Hypothalamus (tissue), 51 donors: ENCODE results near the gene NNMT.

Source experiments
- DNase-seq, 51 donors: peaks; one replicate each; lab custom pipeline; 2025; lab: John Stamatoyannopoulos, UW

The NNMT gene

DNA sequence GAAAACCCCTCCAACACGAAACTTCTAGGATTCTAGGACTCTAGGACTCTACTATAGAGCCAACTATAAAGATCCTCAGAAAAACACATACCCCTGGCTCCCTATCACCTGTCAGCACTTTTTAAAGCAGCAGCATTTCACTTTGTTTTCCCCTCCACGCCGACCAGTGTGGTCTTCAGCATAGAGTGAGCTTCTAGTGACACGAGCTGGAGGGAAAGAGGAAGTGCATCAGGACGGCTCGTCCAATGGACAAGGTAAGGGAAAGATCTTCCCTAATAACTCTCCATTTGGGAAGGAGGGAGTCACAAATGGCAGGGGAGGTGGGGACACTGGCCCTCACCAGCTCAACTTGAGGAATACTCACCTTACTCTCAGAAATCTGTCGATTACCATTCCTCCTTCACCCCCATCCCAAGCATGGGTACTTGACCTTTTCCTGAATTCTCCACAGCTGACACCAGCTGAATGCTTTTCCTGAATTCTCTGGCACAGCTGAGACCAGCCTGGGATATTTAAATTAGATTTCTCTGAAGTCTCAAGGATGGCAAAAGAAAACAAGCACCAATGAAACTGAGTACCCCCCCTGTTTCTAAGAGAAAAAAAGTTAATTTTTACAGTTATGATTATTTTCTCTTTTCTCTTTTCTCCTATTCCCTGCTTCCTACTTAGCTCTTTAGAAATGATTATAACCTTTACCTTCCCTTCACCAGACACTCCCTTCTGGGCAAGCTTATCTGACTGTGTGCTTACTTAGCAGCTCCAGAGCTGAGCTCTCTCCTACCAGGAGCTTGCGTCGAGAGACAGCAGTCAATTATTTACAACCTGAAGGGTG, 33.3 kb upstream of the NNMT start:
- DNase-seq, result peak in 24 of 51 donors; percentile 8 to 51 (median 26)

DNA sequence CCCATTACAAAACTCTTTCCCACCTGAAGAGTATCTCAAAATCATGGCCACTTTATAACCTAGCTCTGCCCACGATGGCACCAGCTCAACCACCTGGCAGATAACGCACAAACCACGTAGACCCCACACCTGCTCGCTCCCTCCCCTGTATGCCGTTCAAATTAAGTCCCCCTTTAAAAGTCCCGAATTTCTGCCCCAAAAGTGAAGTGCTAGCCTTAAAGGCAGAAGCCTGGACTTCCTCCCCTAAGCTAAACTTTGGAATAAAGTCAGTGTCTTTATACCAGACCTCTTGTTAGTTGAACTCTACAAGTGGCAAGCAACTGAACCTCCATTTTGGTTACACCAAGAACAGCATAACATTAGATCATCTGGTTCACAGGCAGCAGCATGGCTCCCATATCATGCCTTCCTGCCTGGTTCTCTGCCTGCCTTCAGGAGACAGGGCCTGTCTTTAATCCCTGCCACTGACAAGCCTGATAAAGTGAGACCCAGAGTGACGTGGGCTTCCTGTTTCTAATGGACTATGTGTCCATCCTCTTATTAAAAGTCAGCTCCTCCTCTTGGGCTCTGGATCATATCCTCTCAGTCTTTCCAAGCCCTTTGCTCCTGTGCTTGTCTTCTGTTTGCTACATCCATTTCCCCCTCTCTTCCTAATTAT, 32.6 kb upstream of the NNMT start:
- no peak for DNase-seq

DNA sequence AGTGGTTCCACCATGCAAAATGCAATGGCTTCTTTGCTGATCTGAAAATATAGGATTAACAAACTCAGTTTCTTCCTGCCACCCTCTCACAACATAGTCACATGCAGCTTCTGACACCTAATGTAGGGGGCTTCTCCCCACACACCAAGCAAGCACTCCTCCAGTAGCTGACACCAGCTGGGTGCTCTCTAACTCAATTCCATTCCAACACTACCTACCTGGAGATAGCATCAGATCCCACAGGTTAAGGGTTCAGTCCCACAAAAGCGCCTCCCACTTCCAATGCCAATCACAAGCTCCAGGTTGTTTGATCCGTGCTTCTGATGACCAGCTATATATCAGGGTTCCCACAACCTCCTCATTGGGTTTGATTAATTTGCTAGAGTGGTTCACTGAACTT, 31.8 kb upstream of the NNMT start:
- DNase-seq, result no peak

DNA sequence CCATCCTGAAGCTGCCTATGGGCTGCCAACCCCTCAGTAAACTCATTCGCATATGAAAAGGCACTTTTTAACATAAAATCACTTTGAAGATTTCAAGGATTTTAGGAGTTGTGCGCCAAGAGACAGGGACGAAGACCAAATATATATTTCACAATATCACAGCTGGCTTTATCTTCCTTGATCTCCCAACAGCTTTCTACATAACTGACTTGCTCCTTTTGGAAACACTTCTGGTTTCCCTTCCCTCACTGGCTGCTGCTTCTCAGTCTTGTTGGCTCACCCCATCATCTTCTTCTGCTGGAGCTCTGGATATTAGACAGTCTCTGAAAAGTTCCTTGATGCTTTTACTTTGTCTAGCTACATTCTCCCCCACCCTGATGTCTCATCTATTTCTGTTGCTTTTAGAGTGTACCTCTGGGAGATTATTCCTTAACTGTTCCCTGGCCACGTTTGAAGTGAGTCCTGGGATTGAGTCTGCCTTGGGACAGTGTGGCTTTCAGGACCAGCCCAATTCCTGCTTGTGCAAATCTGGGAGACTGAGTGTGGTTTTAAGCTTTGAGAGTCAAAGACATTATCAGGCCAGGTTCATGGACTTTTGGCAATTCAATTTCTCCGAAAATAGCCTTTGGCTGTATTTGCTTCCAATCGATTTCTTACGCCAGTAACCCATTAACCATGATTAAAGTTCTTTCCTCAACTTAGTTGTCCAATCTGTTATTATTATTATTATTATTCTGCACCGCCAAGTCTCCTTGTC, 30.9 kb upstream of the NNMT start:
- no peak for DNase-seq

DNA sequence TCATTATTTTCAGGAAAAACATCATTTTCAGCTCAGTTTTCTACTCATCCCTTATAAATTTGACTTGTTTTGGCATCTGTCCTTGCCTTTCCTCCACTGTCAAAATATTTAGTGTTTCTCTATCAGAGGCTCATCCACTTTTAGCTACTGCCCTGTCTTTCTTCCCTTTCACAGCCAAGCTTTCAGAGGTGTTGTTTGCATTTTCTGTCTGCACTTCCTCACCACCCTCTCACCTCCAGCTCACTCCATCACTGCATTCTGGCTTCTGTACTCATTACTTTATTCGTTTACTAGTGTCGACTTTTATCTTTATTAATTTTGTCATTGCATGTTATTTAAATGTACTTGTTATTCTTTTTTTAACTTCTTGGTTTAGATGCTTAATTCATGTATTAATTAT, 26.7 kb upstream of the NNMT start:
- no peak for DNase-seq

DNA sequence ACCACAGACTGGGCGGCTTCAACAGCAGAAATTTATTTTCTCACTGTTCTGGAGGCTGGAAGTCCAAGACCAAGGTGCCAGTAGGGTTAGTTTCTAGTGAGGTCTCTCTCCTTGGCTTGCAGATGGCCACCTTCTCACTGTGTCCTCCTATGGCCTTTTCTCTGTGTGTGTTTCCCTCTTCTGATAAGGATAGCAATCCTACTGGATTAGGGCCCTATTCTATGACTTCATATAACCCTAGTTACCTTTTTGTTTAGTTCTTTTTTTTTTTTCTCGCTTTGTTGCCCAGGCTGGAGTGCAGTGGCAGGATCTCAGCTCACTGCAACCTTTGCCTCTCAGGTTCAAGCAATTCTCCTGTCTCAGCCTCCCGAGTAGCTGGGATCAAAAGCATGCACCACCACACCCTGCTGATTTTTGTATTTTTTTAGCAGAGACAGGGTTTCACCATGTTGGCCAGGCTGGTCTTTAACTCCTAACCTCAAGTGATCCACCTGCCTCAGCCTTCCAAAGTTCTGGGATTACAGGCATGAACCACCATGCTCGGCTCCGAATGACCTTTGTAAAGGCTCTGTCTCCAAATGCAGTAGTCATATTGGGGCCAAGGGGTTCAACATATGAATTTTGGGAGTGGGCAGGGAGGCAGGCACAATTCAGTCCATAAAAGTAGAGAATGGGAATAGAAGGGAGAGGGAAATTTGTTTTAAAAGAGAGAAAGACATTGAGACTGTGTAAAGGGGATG, 25.5 kb upstream of the NNMT start:
- DNase-seq, result no peak

DNA sequence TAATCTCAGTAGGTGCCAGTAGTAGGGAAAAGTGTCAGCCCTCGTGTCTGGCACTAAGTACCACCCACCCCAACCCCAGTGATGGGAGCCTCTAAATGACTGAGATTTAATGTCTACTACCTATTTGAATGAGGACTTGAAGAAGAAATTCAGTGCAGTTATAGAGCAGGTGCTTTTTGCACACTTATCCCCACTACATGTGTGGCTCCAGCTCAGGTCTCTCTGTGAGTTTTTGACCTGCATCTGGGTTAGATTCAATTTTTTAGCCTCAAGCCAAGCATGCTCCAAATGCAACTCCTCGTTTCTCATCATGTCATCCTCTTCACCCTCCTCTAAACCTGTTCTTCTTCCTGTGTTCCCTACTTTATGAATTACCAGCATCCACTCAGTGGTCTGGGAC, 24.9 kb upstream of the NNMT start:
- DNase-seq, result no peak

DNA sequence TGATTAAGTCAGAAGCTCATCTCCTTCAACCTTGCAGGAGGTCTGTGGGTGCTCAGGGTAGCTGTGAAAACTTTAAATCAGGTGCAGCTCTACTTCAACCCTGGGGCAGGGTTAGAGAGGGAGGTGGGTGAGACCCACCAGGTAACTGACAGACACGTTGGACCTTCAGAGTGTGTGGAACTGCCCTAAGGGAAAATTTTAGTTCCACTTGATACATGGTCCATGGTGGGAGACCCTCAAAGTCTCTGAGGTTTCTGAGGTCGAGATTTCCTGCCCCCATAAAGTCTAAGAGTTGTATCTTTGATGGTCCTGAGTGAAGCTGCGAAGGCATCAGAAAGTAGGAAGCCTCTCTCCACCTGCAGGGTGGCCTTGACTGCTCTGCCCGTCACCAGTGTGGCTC, 23.9 kb upstream of the NNMT start:
- no peak for DNase-seq

DNA sequence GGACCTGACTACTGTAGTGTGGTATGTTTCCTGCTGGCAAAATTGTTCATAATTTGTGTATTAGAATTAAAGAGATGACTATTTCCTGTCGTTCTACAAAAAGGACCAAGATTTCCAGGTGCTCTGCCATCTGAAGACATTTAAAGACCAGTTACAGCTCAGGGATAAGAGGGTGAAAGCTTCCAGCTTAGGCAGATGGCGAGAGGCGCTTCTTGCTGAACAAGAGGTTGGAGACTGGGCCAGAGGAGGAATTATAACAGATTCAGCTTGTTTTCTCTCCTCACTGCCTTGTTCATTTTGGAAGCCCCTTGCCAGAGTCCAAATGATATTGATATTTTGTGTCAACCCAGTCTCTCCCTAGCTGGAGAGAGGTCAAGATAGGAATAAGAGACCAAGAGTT, 23.1 kb upstream of the NNMT start:
- no peak for DNase-seq

DNA sequence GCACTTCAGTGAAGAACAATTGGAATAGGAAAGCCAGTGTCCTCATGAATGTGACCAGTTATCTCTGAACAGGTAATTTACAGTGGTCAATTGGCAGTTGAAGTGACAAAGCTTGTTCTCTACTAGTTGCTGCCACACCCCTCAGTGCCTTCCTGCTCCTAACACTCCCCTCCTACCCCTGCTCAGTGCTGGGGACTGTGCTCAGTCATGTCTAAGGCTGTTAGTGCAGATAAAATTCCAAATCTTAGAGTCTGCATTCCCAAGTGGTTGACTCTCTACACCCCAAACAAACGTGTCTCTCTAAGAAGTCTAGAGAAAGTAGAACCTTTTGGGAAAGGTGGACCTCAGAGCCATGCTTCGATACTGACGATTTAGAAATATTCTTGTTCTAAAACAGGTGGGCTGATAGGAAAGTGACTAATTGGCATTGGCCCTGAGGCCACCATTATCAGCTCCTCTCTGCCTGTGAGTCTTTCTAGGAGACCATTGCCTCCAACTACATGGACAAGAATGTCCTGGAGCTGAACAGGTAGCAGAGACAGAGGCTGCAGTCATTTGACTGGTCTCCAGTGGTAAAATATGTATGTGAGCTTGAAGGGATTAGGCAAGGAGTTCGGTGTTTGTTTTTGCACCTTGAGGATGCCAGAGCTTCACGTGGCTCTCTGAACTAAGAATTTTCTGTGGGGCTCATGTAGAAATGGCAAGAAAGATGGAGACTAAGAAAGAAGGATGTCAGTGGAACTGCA, 22.1 kb upstream of the NNMT start:
- DNase-seq, result no peak

DNA sequence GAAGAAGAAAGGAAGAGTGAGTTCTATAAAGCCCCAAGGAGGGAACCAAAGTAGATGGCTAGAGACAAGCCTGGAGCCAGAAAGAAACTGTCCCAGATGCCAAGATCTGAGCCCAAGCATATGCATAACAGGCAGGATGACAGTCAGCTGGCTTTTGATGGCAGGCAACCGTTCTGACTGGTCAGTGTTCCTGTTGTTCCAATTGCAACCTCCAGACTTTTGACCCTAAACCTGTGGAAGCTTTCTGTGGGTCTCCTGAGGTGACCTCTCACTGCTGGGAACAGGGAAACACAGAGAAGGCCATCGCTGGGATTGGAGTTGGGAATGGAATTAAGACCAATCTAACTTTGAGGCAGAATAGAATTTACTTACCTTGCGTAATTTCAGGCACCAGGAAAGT, 21.6 kb upstream of the NNMT start:
- DNase-seq, result no peak

DNA sequence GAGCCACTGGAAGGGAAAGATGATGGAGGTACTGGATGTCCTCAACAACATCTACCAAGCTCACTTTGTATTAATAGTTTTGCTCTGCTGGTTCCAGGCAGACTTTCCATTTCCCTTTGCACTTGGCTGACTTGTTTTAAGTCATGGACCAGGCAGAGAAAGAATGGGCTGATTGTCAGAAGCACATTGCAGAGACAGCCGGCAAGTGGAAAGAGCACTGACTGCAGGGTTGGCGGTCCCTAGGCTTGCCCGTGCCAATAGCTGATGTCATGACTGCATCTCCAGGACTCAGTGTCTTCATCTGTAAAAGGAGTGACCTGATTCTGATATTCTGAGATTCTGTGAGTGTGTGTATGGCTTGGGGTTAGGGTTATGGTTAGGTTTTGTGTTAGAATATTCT, 20.9 kb upstream of the NNMT start:
- DNase-seq, result peak in 14 of 51 donors; percentile 10 to 57 (median 26)

DNA sequence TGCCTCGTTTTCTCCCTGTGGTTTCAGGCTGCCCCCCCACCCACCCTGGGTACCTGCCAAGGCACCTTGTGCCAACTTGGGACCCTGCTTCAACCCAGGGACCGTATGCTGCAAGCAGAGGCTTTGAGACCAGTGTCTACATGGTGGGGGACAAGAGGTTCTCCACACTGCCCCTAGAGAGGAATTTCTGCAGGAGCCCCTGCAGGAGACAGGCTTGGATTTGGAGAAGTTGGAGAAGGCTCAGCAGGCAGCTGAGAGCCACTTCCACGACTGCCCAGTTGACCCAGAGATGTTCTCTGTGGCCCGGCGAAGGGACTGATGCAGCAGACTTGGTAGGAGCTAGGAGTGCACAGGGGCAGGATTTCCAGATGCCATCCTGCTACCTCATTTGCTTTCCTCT, 20.1 kb upstream of the NNMT start:
- DNase-seq, result no peak

DNA sequence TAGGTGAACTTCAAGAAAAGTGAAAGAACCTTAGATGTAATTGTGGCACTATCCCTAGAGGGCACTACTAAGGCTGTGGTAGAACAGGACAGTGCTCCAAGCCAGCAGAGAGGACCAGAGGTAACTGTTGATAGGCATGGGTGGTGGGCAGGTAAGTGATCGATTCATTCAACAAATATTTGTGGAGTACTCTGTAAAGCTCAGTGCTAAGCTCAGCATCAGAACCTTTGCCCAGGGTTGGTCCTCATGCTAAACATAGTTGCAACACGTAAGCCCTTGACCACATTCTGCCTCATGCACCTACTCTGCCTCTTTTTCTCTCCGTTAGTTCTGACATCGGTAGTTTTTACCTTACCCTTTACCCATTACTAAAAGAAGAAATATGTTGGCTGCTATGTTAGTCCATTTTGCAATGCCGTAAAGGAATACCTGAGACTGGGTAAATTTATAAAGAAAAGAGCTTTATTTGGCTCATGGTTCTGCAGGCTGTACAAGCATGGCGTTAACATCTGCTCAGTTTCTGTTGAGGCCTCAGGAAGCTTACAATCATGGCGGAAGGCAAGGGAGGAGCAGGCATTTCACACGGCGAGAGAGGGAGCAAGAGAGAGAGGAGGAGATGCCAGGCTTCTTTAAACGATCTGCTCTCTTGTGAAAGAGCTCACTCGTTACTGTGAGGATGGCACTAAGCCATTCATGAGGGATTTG, 18.4 kb upstream of the NNMT start:
- DNase-seq, result no peak

DNA sequence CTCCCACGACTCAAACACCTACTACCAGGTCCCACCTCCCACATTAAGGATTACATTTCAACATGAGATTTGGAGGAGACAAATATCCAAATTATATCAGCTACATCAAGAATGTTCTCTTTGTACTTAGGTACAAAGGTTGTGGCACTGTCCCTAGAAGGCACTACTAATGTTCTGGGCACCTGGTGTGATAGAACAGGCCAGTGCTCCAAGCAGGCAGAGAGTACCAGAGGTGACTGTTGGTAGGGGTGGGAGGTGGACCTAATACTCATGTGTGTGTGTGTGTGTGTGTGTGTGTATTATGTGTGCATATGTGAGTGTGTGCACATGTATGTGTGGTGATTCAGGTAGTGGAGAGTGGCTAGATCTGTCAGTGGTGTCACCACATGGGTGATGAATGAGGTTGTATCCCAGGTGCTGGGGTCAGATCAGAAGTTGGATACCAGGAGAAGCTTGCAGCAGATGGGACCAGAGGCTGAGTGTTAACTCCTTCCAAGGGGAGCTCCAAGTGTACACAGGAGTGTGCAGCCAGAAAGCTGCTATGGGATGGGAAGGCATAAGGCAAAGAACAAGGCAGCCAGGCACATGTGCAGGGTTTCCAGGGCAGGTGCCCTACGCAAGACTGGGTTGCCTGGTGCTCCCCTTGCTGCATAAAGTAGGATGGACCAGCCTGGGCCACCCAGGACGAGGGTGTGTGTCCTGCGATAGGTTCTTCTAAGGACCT, 17.7 kb upstream of the NNMT start:
- no peak for DNase-seq

DNA sequence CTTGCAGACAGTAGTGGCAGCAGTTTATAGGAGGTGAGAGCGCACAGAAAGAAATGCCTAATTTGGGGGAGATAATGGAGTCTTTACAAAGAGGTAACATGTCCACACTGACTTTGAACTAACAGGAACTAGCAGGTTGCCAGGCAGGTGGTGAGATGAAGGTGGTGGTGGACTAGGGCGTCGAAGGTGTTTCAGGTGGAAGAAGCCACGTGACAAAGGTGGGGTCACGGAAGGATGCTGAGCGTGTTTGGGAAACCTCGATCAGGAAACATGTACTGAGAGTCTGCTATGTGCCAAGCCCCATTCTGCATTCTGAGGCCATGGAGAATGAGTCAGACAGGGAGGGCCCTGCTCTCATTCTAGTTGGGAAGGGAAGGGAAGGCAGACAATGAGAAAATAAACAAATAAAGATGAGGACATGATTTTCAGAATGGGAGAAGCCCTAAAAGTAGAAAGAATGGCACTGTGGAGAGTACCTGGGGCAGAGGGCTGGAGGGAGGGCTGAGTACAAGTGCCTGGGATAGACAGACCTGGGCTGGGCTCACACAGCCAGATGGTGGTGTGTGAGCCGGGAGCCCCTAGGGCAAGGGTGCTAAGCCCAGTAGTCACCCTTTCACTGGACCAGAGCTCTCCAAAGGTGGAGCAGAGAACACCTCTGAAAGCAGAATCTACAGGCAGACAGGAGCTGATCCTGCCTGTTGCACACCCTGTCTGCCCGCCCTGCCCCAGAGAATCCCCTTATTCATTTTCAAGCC, 16.2 kb upstream of the NNMT start:
- no peak for DNase-seq

DNA sequence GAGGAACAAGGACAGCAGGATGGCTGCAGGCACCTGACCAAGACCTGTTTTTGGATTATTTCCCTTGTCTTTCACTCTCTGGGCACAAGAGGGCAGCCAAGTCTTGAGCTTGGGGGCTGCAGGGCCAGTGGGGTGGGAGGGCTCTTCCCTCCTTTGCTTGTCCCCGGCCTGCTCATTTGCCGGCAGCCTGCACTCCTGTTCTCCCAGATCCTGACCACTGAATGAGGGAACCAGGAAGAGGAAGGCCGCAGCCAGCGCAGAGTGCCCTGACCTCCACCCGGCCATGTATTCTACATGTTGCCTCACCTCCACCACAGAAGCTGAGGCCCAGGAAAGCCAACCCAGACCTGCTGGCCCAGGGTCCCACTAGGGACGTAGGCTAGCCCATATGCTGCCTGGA, 15.5 kb upstream of the NNMT start:
- peak in 16 of 51 donors; percentile 3 to 47 (median 19) for DNase-seq

DNA sequence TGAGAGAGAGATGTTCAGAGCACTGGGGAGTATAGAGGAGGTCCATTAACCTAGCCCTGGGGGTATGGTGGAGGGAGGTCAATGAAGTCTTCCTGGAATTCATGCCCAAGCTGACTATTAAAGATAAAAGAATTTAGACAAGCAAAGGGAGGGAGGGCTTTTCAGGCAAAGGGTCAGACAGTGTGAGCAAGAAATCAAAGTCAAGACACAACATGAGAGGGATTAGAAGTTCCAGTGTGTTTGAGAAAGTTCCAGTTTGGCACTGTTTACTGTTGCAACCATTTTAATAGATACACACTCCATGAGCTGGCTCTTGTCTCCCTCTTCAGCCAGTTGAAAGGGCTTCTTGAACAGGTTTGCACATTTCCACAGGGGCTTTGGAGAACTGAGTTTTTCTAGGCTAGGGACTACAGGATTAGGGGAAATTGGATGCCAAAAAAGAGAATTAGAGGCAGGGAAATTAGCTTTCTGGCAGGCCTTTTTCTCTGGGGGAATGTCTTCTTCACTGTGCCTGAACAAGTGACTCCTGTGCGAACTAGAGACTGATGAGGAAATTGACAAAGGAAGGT, 14.7 kb upstream of the NNMT start:
- DNase-seq, result no peak
